IPS DF 4.7 (cell line): ENCODE measurements around the gene CYP24A1.

Source experiments
- DNase-seq: peaks from one replicate; pipeline ENCODE4 v3.0.0-alpha.2; 2013; ENCODE audit warnings: low spot score; ENCODE audit errors: extremely low read depth

Gene CYP24A1

DNA sequence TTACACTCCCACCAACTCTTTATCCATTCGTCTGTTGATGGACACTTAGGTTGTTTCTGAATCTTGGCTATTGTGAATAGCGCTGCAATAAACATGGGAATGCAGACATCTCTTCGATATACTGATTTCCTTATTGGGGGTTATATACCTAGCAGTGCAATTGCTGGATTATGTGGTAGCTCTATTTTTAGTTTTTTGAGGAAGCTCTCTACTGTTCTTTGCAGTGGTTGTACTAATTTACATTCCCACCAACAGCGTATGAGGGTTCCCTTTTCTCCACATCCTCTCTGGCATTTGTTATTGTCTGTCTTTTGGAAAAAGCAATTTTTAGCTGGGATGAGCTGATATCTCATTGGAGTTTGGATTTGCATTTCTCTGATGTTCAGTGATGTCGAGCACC lies 29.5 kb upstream of the CYP24A1 start:
- no peak for DNase-seq

GRCh38 chr20:54201268-54201846 lies 27.6 kb upstream of the CYP24A1 start:
- DNase-seq: no peak

- DNase-seq: no peak
Measured at GRCh38 chr20:54200487-54201267, 26.9 kb upstream of the CYP24A1 start.

DNA sequence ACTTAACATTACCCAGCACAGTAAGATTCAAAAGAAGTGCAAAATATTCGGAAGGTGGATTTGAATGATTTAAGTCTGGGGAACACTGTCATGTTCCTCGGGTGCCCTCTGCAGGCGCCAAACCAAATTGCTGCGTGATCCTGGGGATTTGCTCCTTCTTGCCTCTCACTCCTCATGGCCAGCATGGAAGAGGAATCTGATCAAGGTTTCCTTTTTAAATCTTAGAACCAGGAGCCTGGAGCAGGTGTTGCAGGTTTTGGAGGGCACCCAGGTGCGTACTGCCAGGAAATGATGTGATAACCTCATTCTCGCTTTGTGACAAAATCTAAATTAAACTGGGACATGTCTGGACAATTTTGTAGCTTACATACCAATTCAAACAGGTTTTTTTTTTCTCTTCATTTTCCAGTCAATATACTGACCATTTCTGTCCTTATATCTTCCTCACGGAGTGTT lies 26.0 kb upstream of the CYP24A1 start:
- no peak for DNase-seq

DNA sequence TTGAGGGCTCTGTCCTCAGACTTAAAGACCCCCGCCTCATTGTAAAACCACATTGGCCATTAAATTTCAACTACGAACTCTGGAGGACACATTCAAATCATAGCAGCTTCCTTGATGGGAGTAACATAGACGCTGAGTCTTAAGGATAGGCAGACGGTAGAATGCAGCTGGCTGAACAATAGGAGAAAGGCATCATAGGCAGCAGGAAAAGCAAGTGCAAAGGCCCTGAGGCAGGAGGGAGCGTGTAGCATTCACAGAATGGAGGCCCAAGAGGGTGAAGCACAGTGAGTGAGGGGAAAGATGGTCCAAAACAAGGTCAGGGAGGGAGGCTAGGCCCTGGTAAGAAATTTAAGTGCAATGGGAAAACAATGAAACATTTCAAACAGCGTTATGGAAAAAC lies 25.5 kb upstream of the CYP24A1 start:
- DNase-seq: no peak

GRCh38 chr20:54197621-54198604 lies 24.1 kb upstream of the CYP24A1 start:
- DNase-seq: no peak

DNA sequence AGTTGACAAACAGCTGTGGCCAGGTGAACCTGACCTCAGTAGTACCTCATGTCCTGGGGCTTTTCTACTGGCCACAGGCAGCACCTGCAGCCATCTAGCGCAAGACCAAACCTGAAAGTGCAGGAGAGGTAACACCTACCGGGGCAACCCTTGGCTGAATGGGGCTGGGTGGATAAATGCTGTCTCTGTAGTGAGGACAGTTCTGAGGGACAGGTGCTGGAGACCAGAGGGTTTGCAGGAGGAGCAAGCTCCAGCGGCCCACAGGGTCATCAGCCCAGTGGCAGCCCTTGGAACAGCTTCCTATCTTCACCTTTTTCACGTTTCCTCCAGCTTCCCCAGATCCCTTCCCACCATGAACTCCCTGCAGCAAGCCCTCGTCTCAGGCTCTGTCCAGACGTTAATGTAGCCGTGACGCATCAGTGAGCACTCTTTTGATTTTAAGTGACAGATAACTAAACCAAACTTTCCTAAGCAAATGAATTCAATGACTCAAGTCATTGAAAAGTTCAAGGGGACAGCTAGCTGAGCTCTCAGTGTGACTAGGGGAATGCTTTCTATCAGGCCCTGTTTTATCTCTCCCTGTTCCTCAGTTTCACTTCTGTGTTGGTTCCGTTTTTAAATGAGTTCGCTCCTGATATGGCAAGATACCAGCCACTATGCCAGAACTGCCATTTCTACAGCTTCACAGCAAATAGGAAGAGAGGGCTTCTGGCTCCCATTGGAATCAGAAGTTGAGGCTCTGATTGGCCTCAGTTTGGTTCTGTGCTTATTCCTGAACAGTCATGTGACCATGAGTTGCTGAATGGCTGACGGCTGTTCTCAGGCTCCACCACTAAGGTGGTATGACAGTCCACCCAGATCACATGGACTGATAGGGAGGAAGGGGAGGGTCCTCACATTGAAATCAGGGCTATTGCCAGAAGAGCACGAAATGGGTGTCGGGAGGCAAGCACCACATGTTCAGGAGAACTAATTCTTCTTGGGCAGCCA lies 22.0 kb upstream of the CYP24A1 start:
- DNase-seq: no peak

- DNase-seq: no peak
Measured at GRCh38 chr20:54194724-54195438, 21.1 kb upstream of the CYP24A1 start.

DNA sequence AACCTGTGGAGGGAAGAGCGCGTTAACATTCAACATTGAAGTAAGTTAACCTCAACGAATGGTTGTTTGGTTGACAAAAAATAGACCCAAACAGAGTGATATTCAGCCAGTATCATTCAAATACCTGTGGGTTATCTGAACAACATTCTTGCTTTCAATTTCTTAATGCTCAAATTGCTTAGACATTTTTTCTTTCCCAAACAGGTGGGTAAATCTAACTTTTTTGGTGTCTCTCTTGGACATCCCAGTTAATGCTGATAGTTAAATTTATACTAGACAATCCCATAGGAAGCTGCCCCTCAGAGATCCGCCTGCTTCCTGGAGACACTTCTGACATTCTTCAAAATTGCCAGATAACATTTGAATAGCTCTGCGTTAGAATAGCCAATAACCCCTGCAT lies 20.0 kb upstream of the CYP24A1 start:
- no peak for DNase-seq

DNA sequence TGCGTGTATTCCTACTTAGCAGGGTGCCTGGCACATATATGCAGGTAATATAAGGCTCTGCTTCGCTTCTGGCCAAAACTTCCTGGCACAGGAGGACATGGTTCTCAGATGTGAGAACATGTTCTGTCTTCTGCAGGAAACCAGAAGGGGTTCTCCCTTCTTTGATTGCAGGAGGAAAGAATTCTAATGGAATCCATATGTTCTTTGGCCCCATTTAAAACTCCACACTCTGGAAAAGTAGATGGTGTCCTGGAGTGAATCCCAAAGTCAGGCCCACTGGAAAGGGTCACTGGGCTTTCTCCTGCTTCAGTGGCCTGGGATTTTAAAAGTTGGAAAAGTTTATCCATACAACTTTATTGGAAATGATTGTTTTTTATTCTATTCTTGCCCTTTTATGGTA lies 16.4 kb upstream of the CYP24A1 start:
- no peak for DNase-seq

DNA sequence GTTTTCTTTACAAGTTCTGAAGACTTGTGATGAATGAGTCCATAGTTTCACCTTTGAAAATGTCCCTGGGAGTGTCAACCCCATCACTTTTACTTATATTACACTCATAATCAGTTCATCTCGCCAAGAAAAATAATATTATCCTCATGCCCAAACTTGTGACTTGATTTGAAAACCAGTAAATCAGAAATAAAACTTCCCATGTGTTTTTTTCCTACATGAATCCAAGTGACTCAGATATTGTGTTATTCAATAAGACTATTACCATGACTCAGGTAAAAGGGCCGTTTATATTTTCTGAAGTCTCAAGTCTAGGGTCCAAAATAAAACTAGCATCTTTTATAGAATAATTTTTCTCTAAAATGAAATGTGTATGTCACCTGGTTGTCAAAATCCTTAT lies 15.8 kb upstream of the CYP24A1 start:
- DNase-seq: no peak

DNA sequence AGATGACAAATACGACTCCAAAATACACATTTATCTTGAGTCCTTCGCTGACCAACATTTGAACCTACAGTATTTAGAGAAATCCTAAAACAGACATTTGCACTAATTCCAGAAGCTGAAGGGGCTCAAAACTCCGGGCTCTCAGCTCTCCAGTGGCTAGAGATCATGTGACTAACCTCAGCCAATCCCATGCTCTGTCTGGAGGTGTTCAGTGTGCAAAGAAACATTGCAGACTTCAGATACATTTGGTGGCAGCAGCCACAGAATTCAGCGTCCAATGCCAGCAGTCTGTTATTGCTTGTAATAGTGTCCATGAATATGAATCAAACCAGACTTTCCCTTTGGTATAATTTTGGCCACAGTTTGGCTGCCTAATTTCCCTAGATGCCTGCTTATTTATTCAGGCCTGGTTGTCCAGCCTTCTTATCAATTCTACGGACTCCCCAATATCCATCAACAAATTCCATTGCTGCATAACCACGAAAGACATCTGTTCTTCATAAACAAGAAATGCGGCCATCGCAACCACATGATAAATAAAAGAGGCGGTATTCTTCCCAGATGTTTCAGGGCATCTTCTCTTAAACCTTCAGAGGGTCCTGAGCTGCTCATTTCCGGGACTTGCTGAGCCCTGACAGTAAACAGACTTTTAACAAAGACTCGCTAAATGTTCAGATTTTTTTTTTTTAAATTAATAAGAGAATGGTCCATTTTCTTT lies 14.5 kb upstream of the CYP24A1 start:
- DNase-seq: no peak

- no peak for DNase-seq
Measured at GRCh38 chr20:54184904-54185626, 11.3 kb upstream of the CYP24A1 start.

DNA sequence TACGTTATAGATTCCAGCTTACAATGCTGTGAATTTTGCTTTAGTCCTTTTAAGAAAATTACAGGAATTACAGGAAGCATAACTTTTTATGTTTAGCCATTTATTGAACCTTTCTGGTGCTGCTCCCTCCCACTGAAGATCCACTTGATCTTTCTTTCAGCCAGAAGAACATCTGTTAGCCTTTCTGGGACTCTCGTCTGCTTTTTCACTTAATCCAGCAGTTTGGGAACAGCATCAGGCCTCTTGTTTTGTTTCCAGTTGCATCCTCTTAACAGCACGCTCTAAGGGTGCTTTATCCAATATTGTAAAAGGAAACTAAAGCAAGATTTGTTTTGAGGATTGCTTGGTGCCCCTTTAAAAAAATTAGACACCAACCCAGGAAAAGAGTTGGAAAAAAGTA lies 10.3 kb upstream of the CYP24A1 start:
- DNase-seq: no peak

GRCh38 chr20:54180931-54181330 lies 7.1 kb upstream of the CYP24A1 start:
- DNase-seq: no peak

GRCh38 chr20:54179946-54180345 lies 6.2 kb upstream of the CYP24A1 start:
- DNase-seq: no peak

DNA sequence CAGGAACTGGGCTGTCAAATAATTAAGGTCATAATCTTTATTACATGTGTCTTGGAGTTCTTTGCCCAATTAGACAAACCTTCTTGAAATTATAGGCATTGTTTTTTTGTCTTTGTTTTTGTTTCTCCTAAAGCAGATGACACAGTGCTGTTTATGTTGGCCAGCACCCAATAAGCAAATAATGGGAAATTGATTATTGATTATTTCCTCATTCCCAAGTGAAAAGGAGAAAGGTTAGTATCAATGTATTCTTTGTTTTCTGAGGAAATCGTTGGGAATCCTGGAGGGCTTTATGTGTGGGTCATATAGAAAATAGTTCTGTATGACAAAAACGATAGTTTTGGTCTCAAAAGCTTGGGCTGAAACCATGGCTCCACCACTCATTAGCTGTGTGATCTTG lies 4.5 kb upstream of the CYP24A1 start:
- DNase-seq: no peak

DNA sequence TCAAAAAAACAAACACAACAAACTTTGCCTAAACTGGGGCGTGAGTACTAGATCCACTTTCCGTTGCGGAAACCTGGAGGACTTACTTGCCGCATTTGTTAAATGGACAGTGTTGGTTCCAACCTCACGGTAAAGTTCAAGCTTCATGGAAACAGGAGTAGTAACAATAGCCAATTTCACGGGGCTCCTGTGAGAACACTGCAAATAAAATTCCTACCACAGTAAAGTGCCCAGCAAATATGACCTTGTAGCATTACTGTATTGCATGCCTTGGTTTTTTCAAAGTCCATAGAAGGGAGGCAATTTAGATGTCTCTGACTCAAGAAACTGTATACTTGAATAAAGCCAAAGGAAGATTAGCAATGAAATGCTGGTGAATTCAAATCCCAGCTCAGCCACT lies 3.6 kb upstream of the CYP24A1 start:
- no peak for DNase-seq

- DNase-seq: no peak
Measured at GRCh38 chr20:54176610-54177009, 2.8 kb upstream of the CYP24A1 start.
